GM21529 (cell line): ENCODE data around the gene SYK.

ENCODE experiments used
- ATAC-seq: cut with Tn5 transposase; IDR thresholded peaks from one replicate; pipeline ENCODE4 v1.9.1; 2021; ENCODE audit not compliant: unreplicated experiment

SYK gene

GRCh38 chr9:90933468-90933867, 131.8 kb downstream of the SYK start:
- ATAC-seq = no peak

GRCh38 chr9:90939351-90939750, 137.7 kb downstream of the SYK start:
- ATAC-seq = no peak

GRCh38 chr9:90940280-90940679, 138.7 kb downstream of the SYK start:
- ATAC-seq = no peak

GRCh38 chr9:90941661-90942060, 140.0 kb downstream of the SYK start:
- no peak for ATAC-seq

GRCh38 chr9:90942555-90942954, 140.9 kb downstream of the SYK start:
- ATAC-seq = peak; percentile 61

- no peak for ATAC-seq
Observed at GRCh38 chr9:90943341-90943740, 141.7 kb downstream of the SYK start.

- no peak for ATAC-seq
Observed at GRCh38 chr9:90945336-90945735, 143.7 kb downstream of the SYK start.

- no peak for ATAC-seq
Observed at GRCh38 chr9:90946982-90947381, 145.4 kb downstream of the SYK start.
